Fibroblast of mammary gland (primary cell): ENCODE measurements around the gene ARID4B.

ENCODE experiments used
- DNase-seq: peaks from one replicate; pipeline ENCODE4 v3.0.0-alpha.2; 2010; ENCODE audit warnings: low read depth
- H3K4me3 ChIP-seq: 2 replicates; pipeline ENCODE4 v1.5.1; 2011; ENCODE audit warnings: low read depth, mild to moderate bottlenecking, low read length, moderate library complexity; ENCODE audit not compliant: control insufficient read depth
- CTCF ChIP-seq: conservative IDR thresholded peaks from 2 replicates; pipeline ENCODE4 v1.5.1; 2011; ENCODE audit warnings: low read depth, low read length, inconsistent platforms; ENCODE audit not compliant: control insufficient read depth, insufficient read depth

The ARID4B gene

GRCh38 chr1:235250430-235250829, 77.5 kb downstream of the ARID4B start:
- no peak overlapping the region for H3K4me3 ChIP-seq
- TF ChIP-seq CTCF = no peak
- no peak for DNase-seq

GRCh38 chr1:235246022-235246948, 81.7 kb downstream of the ARID4B start:
- no peak overlapping the region for H3K4me3 ChIP-seq
- no peak for DNase-seq
- TF ChIP-seq CTCF = no peak

- no peak for DNase-seq
- TF ChIP-seq CTCF = no peak
Measured at GRCh38 chr1:235244974-235245592, 82.9 kb downstream of the ARID4B start.

GRCh38 chr1:235240960-235241359, 87.0 kb downstream of the ARID4B start:
- no peak for TF ChIP-seq CTCF
- H3K4me3 ChIP-seq = no peak overlapping the region
- DNase-seq = no peak

More at GRCh38 chr1:235244974-235245592, 82.9 kb downstream of the ARID4B start:
- no peak overlapping the region for H3K4me3 ChIP-seq

- no peak for TF ChIP-seq CTCF
- no peak for DNase-seq
- no peak overlapping the region for H3K4me3 ChIP-seq
Measured at GRCh38 chr1:235239851-235240250, 88.1 kb downstream of the ARID4B start.

- no peak for DNase-seq
- no peak overlapping the region for H3K4me3 ChIP-seq
- no peak for TF ChIP-seq CTCF
Measured at GRCh38 chr1:235238558-235238957, 89.4 kb downstream of the ARID4B start.
